ENCODE data around the gene THAP9. TPM values are rescaled to one million over a fixed set of nuclear protein-coding genes. Genes with fewer than 3 reads are reported as not detected.

THAP9 gene
- total and polyA plus RNA-seq, 4 donors: 2.0 to 13.6 (median 3.1) TPM

GRCh38 chr4:82891707-82892466 lies 8.6 kb upstream of the THAP9 start:
- DNase-seq: peak in 1 of 3 donors; percentile 35
- H3K4me1 ChIP-seq (ENCODE audit: control insufficient read depth in 5 of 5, insufficient read depth in 5 of 5, low read length in 5 of 5): peaks cover 0 to 10% (median 4%) of the 10 kb centered on the region in 5 donors
- H3K36me3 ChIP-seq (ENCODE audit: control insufficient read depth in 4 of 4, insufficient read depth in 4 of 4, low read length in 4 of 4): peaks cover 6 to 10% (median 8%) of the 10 kb centered on the region in 4 donors
- peak overlapping the region; percentile 90 to 95 for H3K9ac ChIP-seq (ENCODE audit: insufficient read depth in 1 of 2, low read length in 2 of 2)
- peak overlapping the region; percentile 96 for H3K4me3 ChIP-seq
- H3K27ac ChIP-seq (ENCODE audit: low read depth in 1 of 2, low read length in 1 of 2): peak overlapping the region; percentile 89 to 100
- no peaks in the 10 kb centered on the region for H3K9me3 ChIP-seq (ENCODE audit: control insufficient read depth in 4 of 4, insufficient read depth in 3 of 4, low read length in 3 of 4)
- ATAC-seq (ENCODE audit: insufficient read depth, low FRiP score): no peak
- WGBS, 2 donors: 37 to 43% methylated on average over 7 of the region's 7 CpGs
- TF ChIP-seq CTCF (IDR thresholded peaks at IDR 0.05; ENCODE audit: control extremely low read depth, extremely low read depth): no peak
- no peaks in the 10 kb centered on the region for H3K27me3 ChIP-seq (ENCODE audit: control insufficient read depth in 3 of 3, insufficient read depth in 3 of 3, low read length in 2 of 3)

- H3K4me1 ChIP-seq (ENCODE audit: control insufficient read depth in 5 of 5, insufficient read depth in 5 of 5, low read length in 5 of 5): peaks cover 0 to 12% (median 4%) of the 10 kb centered on the region in 5 donors
- no peaks in the 10 kb centered on the region for H3K9me3 ChIP-seq (ENCODE audit: control insufficient read depth in 4 of 4, insufficient read depth in 3 of 4, low read length in 3 of 4)
- H3K4me3 ChIP-seq: no peak overlapping the region
- 79 to 86% methylated on average over 1 of the region's 1 CpG for WGBS, 2 donors
- H3K36me3 ChIP-seq (ENCODE audit: control insufficient read depth in 4 of 4, insufficient read depth in 4 of 4, low read length in 4 of 4): peaks cover 6 to 10% (median 9%) of the 10 kb centered on the region in 4 donors
- DNase-seq (no peak), ATAC-seq (ENCODE audit: insufficient read depth, low FRiP score) (no peak)
- no peaks in the 10 kb centered on the region for H3K27me3 ChIP-seq (ENCODE audit: control insufficient read depth in 3 of 3, insufficient read depth in 3 of 3, low read length in 2 of 3)
- TF ChIP-seq CTCF (IDR thresholded peaks at IDR 0.05; ENCODE audit: control extremely low read depth, extremely low read depth): no peak
- no peak overlapping the region for H3K27ac ChIP-seq (ENCODE audit: low read depth in 1 of 2, low read length in 1 of 2)
- no peak overlapping the region for H3K9ac ChIP-seq (ENCODE audit: insufficient read depth in 1 of 2, low read length in 2 of 2)
Observed at GRCh38 chr4:82892467-82892802, 8.1 kb upstream of the THAP9 start.

GRCh38 chr4:82893942-82894341 lies 6.6 kb upstream of the THAP9 start:
- H3K9me3 ChIP-seq (ENCODE audit: control insufficient read depth in 4 of 4, insufficient read depth in 3 of 4, low read length in 3 of 4): no peaks in the 10 kb centered on the region
- H3K36me3 ChIP-seq (ENCODE audit: control insufficient read depth in 4 of 4, insufficient read depth in 4 of 4, low read length in 4 of 4): peaks cover 6 to 10% (median 9%) of the 10 kb centered on the region in 4 donors
- H3K27me3 ChIP-seq (ENCODE audit: control insufficient read depth in 3 of 3, insufficient read depth in 3 of 3, low read length in 2 of 3): no peaks in the 10 kb centered on the region
- no peak overlapping the region for H3K4me3 ChIP-seq
- no peak overlapping the region for H3K9ac ChIP-seq (ENCODE audit: insufficient read depth in 1 of 2, low read length in 2 of 2)
- DNase-seq (no peak), ATAC-seq (ENCODE audit: insufficient read depth, low FRiP score) (no peak)
- WGBS, 2 donors: 89 to 93% methylated on average over 3 of the region's 3 CpGs
- peaks cover 0 to 24% (median 5%) of the 10 kb centered on the region in 5 donors for H3K4me1 ChIP-seq (ENCODE audit: control insufficient read depth in 5 of 5, insufficient read depth in 5 of 5, low read length in 5 of 5)
- TF ChIP-seq CTCF (IDR thresholded peaks at IDR 0.05; ENCODE audit: control extremely low read depth, extremely low read depth): no peak
- no peak overlapping the region for H3K27ac ChIP-seq (ENCODE audit: low read depth in 1 of 2, low read length in 1 of 2)

All from lung (tissue), 12 donors.